ENCODE results near the gene MARCHF3. TPM values are rescaled to one million over a fixed set of nuclear protein-coding genes. Genes with fewer than 3 reads are reported as not detected.

The MARCHF3 gene
- total RNA-seq, 4 donors from 2014 or later = 1.9 to 5.3 (median 2.5) TPM

DNA sequence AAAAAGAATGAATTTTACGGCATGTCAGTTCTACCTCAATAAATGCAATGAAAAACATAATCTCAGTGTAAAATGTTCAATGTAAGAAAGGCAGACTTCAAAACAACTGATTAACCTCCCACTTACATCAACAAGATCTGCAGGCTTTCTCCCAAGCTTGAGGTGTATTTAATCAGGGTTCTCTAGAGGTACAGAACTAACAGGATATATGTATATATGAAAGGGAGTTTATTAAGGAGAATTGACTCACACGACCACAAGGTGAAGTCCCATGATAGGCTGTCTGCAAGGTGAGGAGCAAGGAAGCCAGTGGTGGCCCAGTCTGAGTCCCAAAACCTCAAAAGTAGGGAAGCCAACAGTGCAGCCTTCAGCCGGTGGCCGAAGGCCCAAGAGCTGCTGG is 35.9 kb downstream of the MARCHF3 start:
- no peak overlapping the region for H3K27ac ChIP-seq
- H3K4me1 ChIP-seq = no peaks in the 10 kb centered on the region
- no peaks in the 10 kb centered on the region for H3K9me3 ChIP-seq
- no peaks in the 10 kb centered on the region for H3K36me3 ChIP-seq
- TF ChIP-seq, protein P1, sequence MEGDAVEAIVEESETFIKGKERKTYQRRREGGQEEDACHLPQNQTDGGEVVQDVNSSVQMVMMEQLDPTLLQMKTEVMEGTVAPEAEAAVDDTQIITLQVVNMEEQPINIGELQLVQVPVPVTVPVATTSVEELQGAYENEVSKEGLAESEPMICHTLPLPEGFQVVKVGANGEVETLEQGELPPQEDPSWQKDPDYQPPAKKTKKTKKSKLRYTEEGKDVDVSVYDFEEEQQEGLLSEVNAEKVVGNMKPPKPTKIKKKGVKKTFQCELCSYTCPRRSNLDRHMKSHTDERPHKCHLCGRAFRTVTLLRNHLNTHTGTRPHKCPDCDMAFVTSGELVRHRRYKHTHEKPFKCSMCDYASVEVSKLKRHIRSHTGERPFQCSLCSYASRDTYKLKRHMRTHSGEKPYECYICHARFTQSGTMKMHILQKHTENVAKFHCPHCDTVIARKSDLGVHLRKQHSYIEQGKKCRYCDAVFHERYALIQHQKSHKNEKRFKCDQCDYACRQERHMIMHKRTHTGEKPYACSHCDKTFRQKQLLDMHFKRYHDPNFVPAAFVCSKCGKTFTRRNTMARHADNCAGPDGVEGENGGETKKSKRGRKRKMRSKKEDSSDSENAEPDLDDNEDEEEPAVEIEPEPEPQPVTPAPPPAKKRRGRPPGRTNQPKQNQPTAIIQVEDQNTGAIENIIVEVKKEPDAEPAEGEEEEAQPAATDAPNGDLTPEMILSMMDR (IDR thresholded peaks at IDR 0.05) = no peak
- no peak for TF ChIP-seq POLR2A (IDR thresholded peaks at IDR 0.05)
- intact Hi-C loops (cut with DNase I) = no loop called here
- no peaks in the 10 kb centered on the region for H3K27me3 ChIP-seq
- WGBS, 2 donors = 81 to 84% methylated on average over 4 of the region's 4 CpGs
- DNase-seq = no peak
- no peak overlapping the region for H3K4me3 ChIP-seq

DNA sequence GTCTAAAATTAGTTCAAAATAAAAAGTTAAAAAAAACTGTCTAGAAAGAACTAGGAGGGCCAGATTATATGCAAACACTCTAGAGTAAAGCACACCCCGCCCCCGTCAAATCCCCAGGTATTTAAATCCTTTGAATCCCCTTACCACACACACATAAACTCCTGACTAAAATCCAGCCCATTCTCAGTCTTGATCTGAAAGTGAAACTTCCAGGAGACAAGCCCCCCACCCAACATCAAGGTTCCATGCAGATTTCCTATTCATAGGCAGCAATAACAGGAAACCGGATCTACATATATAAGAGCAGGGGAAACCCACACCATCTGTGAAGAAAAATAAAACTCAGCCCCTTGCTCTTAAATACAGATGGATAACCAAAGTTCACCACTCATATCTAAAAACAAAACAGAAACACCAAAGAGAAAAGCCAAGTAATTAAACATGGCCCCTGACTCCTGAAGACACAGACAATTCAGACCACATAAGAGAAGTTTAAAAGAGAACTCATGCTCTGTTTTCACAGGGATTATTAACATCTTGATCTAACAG is 42.3 kb downstream of the MARCHF3 start:
- Histone ChIP-seq H3K9me3 (no peaks in the 10 kb centered on the region), H3K36me3 (no peaks in the 10 kb centered on the region), H3K27ac (no peak overlapping the region), H3K4me3 (no peak overlapping the region), H3K27me3 (no peaks in the 10 kb centered on the region), H3K4me1 (no peaks in the 10 kb centered on the region)
- no peak for TF ChIP-seq POLR2A (IDR thresholded peaks at IDR 0.05)
- TF ChIP-seq, protein P1 (IDR thresholded peaks at IDR 0.05) = no peak
- intact Hi-C loops (cut with DNase I) = no loop called here
- 63 to 71% methylated on average over 3 of the region's 3 CpGs for WGBS, 2 donors
- DNase-seq = no peak

DNA sequence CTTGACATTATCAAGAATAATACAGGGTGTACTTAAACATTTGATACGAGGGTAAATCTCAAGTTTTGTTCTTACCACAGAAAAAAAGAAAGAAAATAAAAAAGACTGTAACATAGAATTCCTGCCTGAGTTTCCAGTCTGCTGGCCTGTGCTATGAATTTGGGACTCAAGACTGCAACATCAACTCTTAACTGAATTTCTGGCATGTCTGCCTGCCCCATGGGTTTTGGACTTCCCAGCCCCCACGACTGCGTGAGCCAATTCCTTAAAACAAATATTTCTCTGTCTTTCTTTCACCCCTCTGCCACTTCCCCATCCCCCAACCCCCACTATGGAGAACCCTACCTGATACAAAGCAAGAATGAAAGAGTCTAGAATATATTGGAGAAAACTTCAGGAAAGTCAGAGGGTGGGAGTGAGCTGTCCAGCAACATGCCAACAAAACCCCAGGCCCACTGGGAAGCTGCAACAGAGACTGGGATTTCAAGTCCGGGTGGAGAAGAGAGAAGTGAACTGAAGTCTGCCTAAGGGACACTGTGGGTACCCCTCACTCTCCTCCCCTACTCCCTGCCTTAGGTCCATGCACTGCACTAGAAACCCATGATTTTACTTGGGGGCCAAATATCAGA is 43.0 kb downstream of the MARCHF3 start:
- WGBS, 2 donors = 64 to 79% methylated on average over 4 of the region's 4 CpGs

DNA sequence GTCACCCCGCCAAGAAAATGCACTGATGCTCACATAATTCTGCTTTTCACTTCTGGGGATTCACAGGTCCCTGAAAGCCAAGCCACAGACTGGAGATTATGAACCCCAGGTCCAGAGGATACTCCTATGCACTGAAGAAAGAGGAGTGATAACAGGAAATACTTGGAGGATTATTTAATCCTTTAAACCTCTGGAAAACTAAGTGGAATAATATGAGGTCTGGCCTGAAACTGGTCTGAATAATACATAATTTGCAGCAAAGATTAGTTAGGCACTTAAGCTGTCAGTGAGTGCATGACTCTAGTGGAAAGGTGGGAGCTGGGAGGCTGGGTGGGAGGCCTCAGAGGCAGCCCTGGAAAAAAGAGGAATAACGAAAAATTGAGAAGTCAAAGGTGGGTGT is 45.7 kb downstream of the MARCHF3 start:
- Histone ChIP-seq H3K27ac (no peak overlapping the region), H3K4me3 (no peak overlapping the region), H3K27me3 (no peaks in the 10 kb centered on the region), H3K9me3 (no peaks in the 10 kb centered on the region), H3K36me3 (no peaks in the 10 kb centered on the region), H3K4me1 (no peaks in the 10 kb centered on the region)
- TF ChIP-seq, protein P1 (IDR thresholded peaks at IDR 0.05) = no peak
- TF ChIP-seq POLR2A (IDR thresholded peaks at IDR 0.05) = no peak
- intact Hi-C loops (cut with DNase I) = no loop called here
- no peak for DNase-seq
- 73 to 88% methylated on average over 2 of the region's 2 CpGs for WGBS, 2 donors

More for the DNA sequence above, 43.0 kb downstream of the MARCHF3 start:
- no peak for DNase-seq
- Histone ChIP-seq H3K4me1 (no peaks in the 10 kb centered on the region), H3K27ac (no peak overlapping the region), H3K4me3 (no peak overlapping the region), H3K27me3 (no peaks in the 10 kb centered on the region), H3K9me3 (no peaks in the 10 kb centered on the region), H3K36me3 (no peaks in the 10 kb centered on the region)
- no peak for TF ChIP-seq POLR2A (IDR thresholded peaks at IDR 0.05)
- TF ChIP-seq, protein P1 (IDR thresholded peaks at IDR 0.05) = no peak
- intact Hi-C loops (cut with DNase I) = no loop called here

DNA sequence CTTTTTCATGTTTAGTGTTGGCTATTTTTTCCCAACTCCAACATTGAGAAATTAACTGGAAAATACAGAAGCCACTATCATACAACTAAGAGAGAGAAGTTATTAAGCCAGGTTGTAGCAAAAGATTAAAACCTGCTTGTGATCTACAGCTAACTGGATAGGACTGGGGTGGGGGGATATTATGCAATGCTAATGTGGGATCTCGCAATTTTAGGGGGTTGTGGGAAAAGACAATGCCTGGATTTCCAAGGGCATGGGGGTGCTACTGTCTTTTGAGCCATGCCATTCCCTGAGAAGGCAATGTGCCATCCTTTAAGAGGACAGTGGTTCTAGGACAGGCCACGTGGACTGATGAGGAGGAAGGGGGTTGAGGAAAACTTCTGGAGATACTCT is 46.5 kb downstream of the MARCHF3 start:
- no peak for DNase-seq
- Histone ChIP-seq H3K9me3 (no peaks in the 10 kb centered on the region), H3K27ac (no peak overlapping the region), H3K4me3 (no peak overlapping the region), H3K27me3 (no peaks in the 10 kb centered on the region), H3K4me1 (no peaks in the 10 kb centered on the region), H3K36me3 (no peaks in the 10 kb centered on the region)
- WGBS, 2 donors = 70 to 90% methylated on average over 2 of the region's 2 CpGs
- intact Hi-C loops (cut with DNase I) = no loop called here
- TF ChIP-seq POLR2A (IDR thresholded peaks at IDR 0.05) = no peak
- TF ChIP-seq, protein P1 (IDR thresholded peaks at IDR 0.05) = no peak
